Parathyroid adenoma (tissue), 2 donors: ENCODE measurements around the gene LNPEP.
A peak's percentile ranks its signal among the peaks of the same experiment; 100 is the strongest.

ENCODE experiments used
- H2AFZ ChIP-seq: fragments of 300-600 bp; sonication (generic); one replicate; pipeline ENCODE4 v1.7.0; 2017; ENCODE audit warnings: antibody characterized with exemption, mild to moderate bottlenecking
- H3K27ac ChIP-seq: fragments of 300-600 bp; sonication (generic); one replicate; pipeline ENCODE4 v1.7.0; 2017
- H3K27me3 ChIP-seq: fragments of 300-600 bp; sonication (generic); one replicate; pipeline ENCODE4 v1.7.0; 2017; ENCODE audit warnings: low read length; ENCODE audit not compliant: control insufficient read depth, insufficient read depth
- H3K36me3 ChIP-seq: fragments of 300-600 bp; sonication (generic); one replicate; pipeline ENCODE4 v1.7.0; 2017; ENCODE audit warnings: low read length; ENCODE audit not compliant: control insufficient read depth, insufficient read depth
- H3K4me1 ChIP-seq: fragments of 300-600 bp; sonication (generic); one replicate; pipeline ENCODE4 v1.7.0; 2017; ENCODE audit warnings: control low read depth
- H3K4me2 ChIP-seq: fragments of 300-600 bp; sonication (generic); one replicate; pipeline ENCODE4 v1.7.0; 2017; ENCODE audit warnings: low read length
- H3K4me3 ChIP-seq: fragments of 300-600 bp; sonication (generic); one replicate; pipeline ENCODE4 v1.7.0; 2017; ENCODE audit warnings: low read depth, low read length
- H3K79me2 ChIP-seq: fragments of 300-600 bp; sonication (generic); one replicate; pipeline ENCODE4 v1.7.0; 2017; ENCODE audit warnings: control low read depth
- H3K9ac ChIP-seq: fragments of 300-600 bp; sonication (generic); one replicate; pipeline ENCODE4 v1.7.0; 2017; ENCODE audit warnings: mild to moderate bottlenecking
- H3K9me3 ChIP-seq: fragments of 300-600 bp; sonication (generic); one replicate; pipeline ENCODE4 v1.7.0; 2017; ENCODE audit warnings: low read length; ENCODE audit not compliant: control insufficient read depth
- CTCF ChIP-seq: fragments of 300-600 bp; sonication (generic); IDR thresholded peaks from one replicate; pipeline ENCODE4 v1.7.0; 2017; ENCODE audit warnings: antibody characterized with exemption, mild to moderate bottlenecking
- donor health status: primary hyperparathyroidism.

LNPEP gene

GRCh38 chr5:96931605-96932004, 4.3 kb upstream of the LNPEP start:
- Histone ChIP-seq H3K9me3 (no peaks in the 10 kb centered on the region), H3K4me2 (no peak overlapping the region), H3K36me3 (no peaks in the 10 kb centered on the region), H3K9ac (no peak overlapping the region), H2AFZ (peak overlapping the region; percentile 26), H3K4me3 (no peak overlapping the region), H3K79me2 (no peaks in the 10 kb centered on the region), H3K4me1 (peaks cover 23% of the 10 kb centered on the region), H3K27me3 (no peaks in the 10 kb centered on the region), H3K27ac (no peak overlapping the region)
- no peak for TF ChIP-seq CTCF

- Histone ChIP-seq H3K9ac (no peak overlapping the region), H3K9me3 (no peaks in the 10 kb centered on the region), H3K4me1 (peaks cover 23% of the 10 kb centered on the region), H3K4me3 (no peak overlapping the region), H3K4me2 (no peak overlapping the region), H3K79me2 (no peaks in the 10 kb centered on the region), H2AFZ (peak overlapping the region; percentile 26), H3K27ac (peak overlapping the region; percentile 99), H3K36me3 (no peaks in the 10 kb centered on the region), H3K27me3 (no peaks in the 10 kb centered on the region)
- no peak for TF ChIP-seq CTCF
Measured at GRCh38 chr5:96932026-96932425, 3.9 kb upstream of the LNPEP start.

GRCh38 chr5:96933764-96934707, 1.8 kb upstream of the LNPEP start:
- no peaks in the 10 kb centered on the region for H3K36me3 ChIP-seq
- H3K4me2 ChIP-seq: peak overlapping the region; percentile 92
- H3K9me3 ChIP-seq: no peaks in the 10 kb centered on the region
- no peaks in the 10 kb centered on the region for H3K27me3 ChIP-seq
- H3K79me2 ChIP-seq: peaks cover 9% of the 10 kb centered on the region
- peak overlapping the region; percentile 90 for H2AFZ ChIP-seq
- peak overlapping the region; percentile 61 for H3K9ac ChIP-seq
- H3K4me1 ChIP-seq: peaks cover 23% of the 10 kb centered on the region
- H3K27ac ChIP-seq: peak overlapping the region; percentile 99
- peak overlapping the region; percentile 98 for H3K4me3 ChIP-seq
- TF ChIP-seq CTCF: no peak

GRCh38 chr5:96934708-96935558, 947 bp upstream of the LNPEP start:
- Histone ChIP-seq H2AFZ (peak overlapping the region; percentile 90), H3K4me3 (peak overlapping the region; percentile 98), H3K36me3 (no peaks in the 10 kb centered on the region), H3K9ac (peak overlapping the region; percentile 61), H3K79me2 (peaks cover 14% of the 10 kb centered on the region), H3K9me3 (no peaks in the 10 kb centered on the region), H3K27me3 (no peaks in the 10 kb centered on the region), H3K27ac (peak overlapping the region; percentile 99), H3K4me2 (peak overlapping the region; percentile 92), H3K4me1 (peaks cover 23% of the 10 kb centered on the region)
- peak; percentile 10 for TF ChIP-seq CTCF
